ENCODE data around the gene R3HDM4.

- TF ChIP-seq CTCF (conservative IDR thresholded peaks at IDR 0.05 in 1 of 2, IDR thresholded peaks at IDR 0.05 in 1 of 2; ENCODE audit: extremely low read depth in 1 of 2, insufficient read depth in 1 of 2, low read depth in 1 of 2, low read length in 2 of 2) (no peak), EZH2 (IDR thresholded peaks at IDR 0.05; ENCODE audit: borderline replicate concordance, low read length) (no peak)
Observed at GRCh38 chr19:873084-873483, 39.9 kb downstream of the R3HDM4 start.
